Keratinocyte (primary cell): ENCODE measurements around the gene PLCXD1. TPM values are rescaled to one million over a fixed set of nuclear protein-coding genes. Genes with fewer than 3 reads are reported as not detected.
"Not testable (repeated sequence)": the region's sequence is repeated elsewhere in the genome, so short reads cannot be mapped to it uniquely, and the experiment has no call there.

Experiments
- DNase-seq: peaks from one replicate; pipeline ENCODE4 v3.0.0-alpha.2; 2011; ENCODE audit warnings: low read depth, missing footprints, low spot score
- FAIRE-seq: peaks from 2 replicates; lab custom pipeline; 2011; peaks lifted over from hg19 to GRCh38; lab: Jason Lieb, UNC
- H2AFZ ChIP-seq: 2 replicates; pipeline ENCODE4 v1.6.0; 2012; ENCODE audit warnings: low read length, control low read depth, inconsistent platforms; ENCODE audit not compliant: control insufficient read depth
- H3K27ac ChIP-seq: 2 replicates; pipeline ENCODE4 v1.5.1; 2011; ENCODE audit warnings: low read length; ENCODE audit not compliant: control insufficient read depth, insufficient read depth
- H3K27me3 ChIP-seq: 3 replicates; pipeline ENCODE4 v1.6.0; 2011; ENCODE audit warnings: low read length; ENCODE audit not compliant: control insufficient read depth, insufficient read depth; ENCODE audit errors: extremely low read depth
- H3K36me3 ChIP-seq, 2 experiments: 2 replicates in 1 of 2; 3 replicates in 1 of 2; pipeline ENCODE4 v1.5.1; 2011; ENCODE audit warnings: low read length in 2 of 2, mild to moderate bottlenecking in 1 of 2; ENCODE audit not compliant: control insufficient read depth in 2 of 2, insufficient read depth in 2 of 2; ENCODE audit errors: extremely low read depth in 1 of 2
- H3K4me1 ChIP-seq: 3 replicates; pipeline ENCODE4 v1.5.1; 2011; ENCODE audit warnings: low read length; ENCODE audit not compliant: control insufficient read depth, insufficient read depth; ENCODE audit errors: extremely low read depth
- H3K4me2 ChIP-seq: 3 replicates; pipeline ENCODE4 v1.6.0; 2011; ENCODE audit warnings: low read depth, low read length; ENCODE audit not compliant: control insufficient read depth, insufficient read depth; ENCODE audit errors: extremely low read depth
- H3K4me3 ChIP-seq, 3 experiments: fragments of 200-600 bp in 1 of 3; sonication (generic) in 1 of 3; 2 replicates in 2 of 3; 3 replicates in 1 of 3; pipeline ENCODE4 v1.5.1; 2011 to 2016; ENCODE audit warnings: low read length in 3 of 3, mild to moderate bottlenecking in 3 of 3, control low read depth in 2 of 3, inconsistent platforms in 1 of 3, low read depth in 1 of 3, mixed read lengths in 1 of 3, mixed run types in 1 of 3, moderate library complexity in 1 of 3; ENCODE audit not compliant: control insufficient read depth in 2 of 3, insufficient read depth in 2 of 3; ENCODE audit errors: extremely low read depth in 1 of 3
- H3K79me2 ChIP-seq: 2 replicates; pipeline ENCODE4 v1.6.0; 2012; ENCODE audit warnings: low read length; ENCODE audit not compliant: control insufficient read depth, insufficient read depth
- H3K9ac ChIP-seq: 3 replicates; pipeline ENCODE4 v1.6.0; 2011; ENCODE audit warnings: low read length; ENCODE audit not compliant: control insufficient read depth, insufficient read depth; ENCODE audit errors: extremely low read depth
- H3K9me1 ChIP-seq: 3 replicates; pipeline ENCODE4 v1.6.0; 2011; ENCODE audit warnings: low read length; ENCODE audit not compliant: control insufficient read depth, insufficient read depth; ENCODE audit errors: extremely low read depth
- H3K9me3 ChIP-seq: 2 replicates; pipeline ENCODE4 v1.5.1; 2012; ENCODE audit warnings: low read depth, low read length; ENCODE audit not compliant: control insufficient read depth
- H4K20me1 ChIP-seq: 3 replicates; pipeline ENCODE4 v1.6.0; 2011; ENCODE audit warnings: low read length; ENCODE audit not compliant: control insufficient read depth, insufficient read depth; ENCODE audit errors: extremely low read depth
- CTCF ChIP-seq, 3 experiments: IDR thresholded peaks in 1 of 3; conservative IDR thresholded peaks in 1 of 3; optimal IDR thresholded peaks in 1 of 3; 2 replicates in 2 of 3; 3 replicates in 1 of 3; pipeline versions ENCODE3 to v1.5.1; 2011; ENCODE audit warnings: low read length in 3 of 3, mild to moderate bottlenecking in 3 of 3, moderate library complexity in 2 of 3, control low read depth in 1 of 3, inconsistent platforms in 1 of 3; ENCODE audit not compliant: insufficient read depth in 2 of 3; ENCODE audit errors: extremely low read depth in 1 of 3
- EZH2 ChIP-seq: IDR thresholded peaks from one replicate; pipeline ENCODE4 v1.6.1; 2012; ENCODE audit warnings: inconsistent platforms, mild to moderate bottlenecking, low read length, moderate library complexity
- dilution Hi-C: fragments of 300-500 bp; cut with MboI; formaldehyde crosslinking; loops from one replicate; pipeline ENCODE4 v1.7.0; 2020; ENCODE audit warnings: low sequenced_read_pairs; ENCODE audit not compliant: extremely low pct_ligation_motif_present
- polyA plus RNA-seq, 5 experiments: library from polyadenylated mRNA; depleted of rRNA in 3 of 5; stranded (reverse) in 3 of 5; stranded (forward) in 1 of 5; unstranded in 1 of 5; fragments of >200 nt; gene quantifications; 1 replicate in 1 of 5; 2 replicates in 3 of 5; 3 replicates in 1 of 5; pipeline versions ENCODE4 v1.2.1 to v1.2.3, GENCODE V29; 2011 to 2012; ENCODE audit warnings: missing spikeins in 2 of 5, low read depth in 1 of 5, low replicate concordance in 1 of 5

Gene PLCXD1
- polyA plus RNA-seq, 1 donor (not counting 4 experiments of a cell fraction or from before 2014, with no cell fraction given): 6.3 TPM

GRCh38 chrX:250965-251364 lies 30.2 kb upstream of the PLCXD1 start:
- Histone ChIP-seq H3K9ac (no peak overlapping the region), H2AFZ (no peak overlapping the region), H3K79me2 (no peaks in the 10 kb centered on the region), H3K36me3 (no peaks in the 10 kb centered on the region), H3K4me1 (no peaks in the 10 kb centered on the region), H3K4me3 (no peak overlapping the region), H4K20me1 (no peaks in the 10 kb centered on the region), H3K27me3 (no peaks in the 10 kb centered on the region), H3K27ac (no peak overlapping the region), H3K9me3 (peaks cover 3% of the 10 kb centered on the region), H3K4me2 (no peak overlapping the region), H3K9me1 (no peaks in the 10 kb centered on the region)
- DNase-seq: no peak
- dilution Hi-C loops: no loop called here
- FAIRE-seq: no peak
- no peak for TF ChIP-seq CTCF (optimal IDR thresholded peaks at IDR 0.05 in 1 of 3, IDR thresholded peaks at IDR 0.05 in 1 of 3, conservative IDR thresholded peaks at IDR 0.05 in 1 of 3; ENCODE audit: extremely low read depth in 1 of 3, insufficient read depth in 2 of 3, low read length in 3 of 3)
- TF ChIP-seq EZH2: no peak

- H3K4me3 ChIP-seq, H3K79me2 ChIP-seq, H4K20me1 ChIP-seq, H3K27me3 ChIP-seq, H3K4me1 ChIP-seq, H3K9me3 ChIP-seq, H3K9me1 ChIP-seq, FAIRE-seq, H2AFZ ChIP-seq, H3K4me2 ChIP-seq, dilution Hi-C loops, H3K27ac ChIP-seq, DNase-seq, H3K9ac ChIP-seq, H3K36me3 ChIP-seq: not testable (repeated sequence)
Measured at GRCh38 chrX:251396-252243, 29.6 kb upstream of the PLCXD1 start.
